GM23248 (cell line): ENCODE measurements around the gene CDC14A. TPM values are rescaled to one million over a fixed set of nuclear protein-coding genes. Genes with fewer than 3 reads are reported as not detected.

Source experiments
- DNase-seq: peaks from one replicate; pipeline ENCODE4 v3.0.0-alpha.2; 2015
- H2AFZ ChIP-seq: fragments of 200-600 bp; sonication (generic); 2 replicates; pipeline ENCODE4 v1.6.1; 2016; ENCODE audit warnings: antibody characterized with exemption
- H3F3A ChIP-seq: fragments of 200-600 bp; sonication (generic); 2 replicates; pipeline ENCODE4 v1.6.1; 2016; ENCODE audit warnings: mild to moderate bottlenecking, antibody characterized with exemption, mixed run types; ENCODE audit not compliant: insufficient read depth
- H3K27ac ChIP-seq: fragments of 200-600 bp; sonication (generic); 2 replicates; pipeline ENCODE4 v1.5.1; 2016; ENCODE audit warnings: mild to moderate bottlenecking
- H3K27me3 ChIP-seq: fragments of 200-600 bp; sonication (generic); replicated peaks from 2 replicates; pipeline ENCODE4 v1.6.1; 2016; ENCODE audit warnings: mild to moderate bottlenecking; ENCODE audit not compliant: insufficient read depth
- H3K36me3 ChIP-seq: fragments of 200-600 bp; sonication (generic); 2 replicates; pipeline ENCODE4 v1.6.1; 2016; ENCODE audit warnings: low read depth, mild to moderate bottlenecking
- H3K4me1 ChIP-seq: fragments of 200-600 bp; sonication (generic); 2 replicates; pipeline ENCODE4 v1.6.1; 2016; ENCODE audit warnings: mild to moderate bottlenecking; ENCODE audit not compliant: insufficient read depth
- H3K4me2 ChIP-seq: fragments of 200-600 bp; sonication (generic); one replicate; pipeline ENCODE4 v1.6.1; 2016; ENCODE audit warnings: mild to moderate bottlenecking; ENCODE audit not compliant: unreplicated experiment
- H3K4me3 ChIP-seq: fragments of 200-600 bp; sonication (generic); 2 replicates; pipeline ENCODE4 v1.5.1; 2016; ENCODE audit warnings: mild to moderate bottlenecking
- H3K79me2 ChIP-seq: fragments of 200-600 bp; sonication (generic); 2 replicates; pipeline ENCODE4 v1.6.1; 2016; ENCODE audit warnings: mild to moderate bottlenecking; ENCODE audit not compliant: insufficient read depth
- H3K9ac ChIP-seq: fragments of 200-600 bp; sonication (generic); 2 replicates; pipeline ENCODE4 v1.6.1; 2016; ENCODE audit warnings: mild to moderate bottlenecking
- H3K9me2 ChIP-seq: fragments of 200-600 bp; sonication (generic); 2 replicates; pipeline ENCODE4 v1.6.1; 2016; ENCODE audit warnings: mixed run types, mild to moderate bottlenecking, moderate library complexity; ENCODE audit not compliant: insufficient read depth
- H3K9me3 ChIP-seq: fragments of 200-600 bp; sonication (generic); one replicate; pipeline ENCODE4 v1.6.1; 2017; ENCODE audit warnings: low read depth
- H4K20me1 ChIP-seq: fragments of 200-600 bp; sonication (generic); 2 replicates; pipeline ENCODE4 v1.6.0; 2016; ENCODE audit not compliant: insufficient read depth
- EZH2 ChIP-seq: fragments of 200-600 bp; sonication (generic); IDR thresholded peaks from 2 replicates; pipeline ENCODE4 v1.6.1; 2018; ENCODE audit warnings: antibody characterized with exemption, mild to moderate bottlenecking; ENCODE audit not compliant: insufficient read depth, poor library complexity, severe bottlenecking
- EZH2phosphoT487 ChIP-seq: fragments of 200-600 bp; sonication (generic); IDR thresholded peaks from 2 replicates; pipeline ENCODE4 v1.6.1; 2018; ENCODE audit warnings: antibody characterized with exemption, moderate library complexity, mild to moderate bottlenecking, low read depth; ENCODE audit not compliant: insufficient read depth
- WGBS, 2 experiments: methylation state at CpG; one replicate each; pipeline ENCODE4 v1.1.6; 2015 to 2017; ENCODE audit warnings: low lambda C conversion rate in 2 of 2, low coverage in 1 of 2; ENCODE audit errors: missing lambda C conversion rate in 2 of 2; 5-methylcytosine and 5-hydroxymethylcytosine counted together
- in situ Hi-C: fragments of 300-500 bp; cut with MboI; formaldehyde crosslinking; loops from 2 replicates; pipeline ENCODE4 v1.15.0; 2020
- polyA plus RNA-seq: library from polyadenylated mRNA; unstranded; fragments of >200 nt; fragmentation: Nextera tagmentation; extraction: Ambion mirVana; gene quantifications from 2 replicates; pipeline ENCODE4 v1.2.1, GENCODE V29; 2016
- total RNA-seq: library from RNA; depleted of rRNA; stranded (reverse); fragments of >200 nt; shearing (Covaris generic); gene quantifications from 2 replicates; pipeline ENCODE4 v1.2.3, GENCODE V29; 2014; rRNA removed

Gene CDC14A
- total and polyA plus RNA-seq, 2 experiments from 2014 or later, result 1.5 to 1.8 TPM

GRCh38 chr1:100565937-100566699 lies 213.8 kb downstream of the CDC14A start:
- Histone ChIP-seq H3K79me2 (no peaks in the 10 kb centered on the region), H3K9me2 (no peaks in the 10 kb centered on the region), H3F3A (no peaks in the 10 kb centered on the region), H3K27ac (no peak overlapping the region), H4K20me1 (no peaks in the 10 kb centered on the region), H3K4me3 (no peak overlapping the region), H3K4me1 (no peaks in the 10 kb centered on the region), H3K27me3 (no peaks in the 10 kb centered on the region), H3K9me3 (no peaks in the 10 kb centered on the region), H3K9ac (no peak overlapping the region), H2AFZ (no peak overlapping the region), H3K36me3 (no peaks in the 10 kb centered on the region), H3K4me2 (no peak overlapping the region)
- no peak for TF ChIP-seq EZH2phosphoT487
- no peak for TF ChIP-seq EZH2
- WGBS, 2 experiments, result 50 to 54% methylated on average over 5 of the region's 5 CpGs
- DNase-seq, result no peak
- in situ Hi-C loops, result no loop called here

GRCh38 chr1:100567062-100567461 lies 214.8 kb downstream of the CDC14A start:
- H3K4me2 ChIP-seq, result no peak overlapping the region
- no peaks in the 10 kb centered on the region for H4K20me1 ChIP-seq
- in situ Hi-C loops, result no loop called here
- no peak overlapping the region for H2AFZ ChIP-seq
- no peaks in the 10 kb centered on the region for H3K36me3 ChIP-seq
- 0% methylated on average over 1 of the region's 1 CpG for WGBS, 2 experiments
- no peaks in the 10 kb centered on the region for H3K4me1 ChIP-seq
- no peak overlapping the region for H3K27ac ChIP-seq
- no peaks in the 10 kb centered on the region for H3K9me3 ChIP-seq
- H3K9me2 ChIP-seq, result no peaks in the 10 kb centered on the region
- DNase-seq, result no peak
- no peak for TF ChIP-seq EZH2phosphoT487
- no peak for TF ChIP-seq EZH2
- H3K9ac ChIP-seq, result no peak overlapping the region
- no peaks in the 10 kb centered on the region for H3K79me2 ChIP-seq
- H3K27me3 ChIP-seq, result no peaks in the 10 kb centered on the region
- H3F3A ChIP-seq, result no peaks in the 10 kb centered on the region
- H3K4me3 ChIP-seq, result no peak overlapping the region

Other genes starting within 250 kb of the CDC14A start
- gene SASS6, start 219.6 kb upstream of the CDC14A start, total RNA-seq, result 2.3 and 7.6 TPM in 2 replicates
- 1.6 and 2.4 TPM in 2 replicates for gene SASS6, start 219.6 kb upstream of the CDC14A start, polyA plus RNA-seq
- 14.2 and 19.9 TPM in 2 replicates for gene TRMT13, start 219.3 kb upstream of the CDC14A start, total RNA-seq
- gene TRMT13, start 219.3 kb upstream of the CDC14A start, polyA plus RNA-seq, result 10.5 and 11.4 TPM in 2 replicates
- gene LRRC39, start 174.2 kb upstream of the CDC14A start, total RNA-seq, result not detected in 2 replicates
- 0.21 TPM in 1 of 2 replicates, not detected in the other for gene LRRC39, start 174.2 kb upstream of the CDC14A start, polyA plus RNA-seq
- gene DBT, start 102.7 kb upstream of the CDC14A start, total RNA-seq, result 4.2 and 5.3 TPM in 2 replicates
- gene DBT, start 102.7 kb upstream of the CDC14A start, polyA plus RNA-seq, result 6.4 and 7.4 TPM in 2 replicates
- gene RTCA, start 86.3 kb upstream of the CDC14A start, total RNA-seq, result 42.7 and 66.4 TPM in 2 replicates
- gene RTCA, start 86.3 kb upstream of the CDC14A start, polyA plus RNA-seq, result 55.1 and 56.7 TPM in 2 replicates
- 0.13 and 0.22 TPM in 2 replicates for gene GPR88, start 185.6 kb downstream of the CDC14A start, total RNA-seq
- gene GPR88, start 185.6 kb downstream of the CDC14A start, polyA plus RNA-seq, result not detected in 2 replicates